Uterus (tissue), 4 donors: Measurements from ENCODE around the gene RPL39. TPM values are rescaled to one million over a fixed set of nuclear protein-coding genes. Genes with fewer than 3 reads are reported as not detected.
"Not testable (repeated sequence)": the region's sequence is repeated elsewhere in the genome, so short reads cannot be mapped to it uniquely, and the experiment has no call there.

ENCODE experiments used
- DNase-seq, 2 donors: peaks; one replicate each; pipeline ENCODE4 v3.0.0-alpha.2; 2019 to 2020
- H3K27ac ChIP-seq, 2 donors: fragments of 200-600 bp; sonication (generic); 1 replicate in 1 of 2; 2 replicates in 1 of 2; pipeline ENCODE4 v1.5.1; 2016 to 2018
- H3K27me3 ChIP-seq, 2 donors: fragments of 200-600 bp; sonication (generic); one replicate each; pipeline ENCODE4 v1.5.1; 2018 to 2019; ENCODE audit warnings: control low read depth in 1 of 2
- H3K36me3 ChIP-seq, 2 donors: fragments of 200-600 bp; sonication (generic); one replicate each; pipeline ENCODE4 v1.5.1; 2019; ENCODE audit warnings: control low read depth in 1 of 2
- H3K4me1 ChIP-seq, 2 donors: fragments of 200-600 bp; sonication (generic); one replicate each; pipeline ENCODE4 v1.5.1; 2018 to 2019; ENCODE audit warnings: control low read depth in 1 of 2
- H3K4me3 ChIP-seq, 2 donors: fragments of 200-600 bp; sonication (generic); 1 replicate in 1 of 2; 2 replicates in 1 of 2; pipeline ENCODE4 v1.5.1; 2018 to 2019; ENCODE audit warnings: mild to moderate bottlenecking in 1 of 2
- H3K9me3 ChIP-seq, 2 donors: fragments of 200-600 bp; sonication (generic); one replicate each; pipeline ENCODE4 v1.5.1; 2019; ENCODE audit warnings: control low read depth in 1 of 2
- POLR2A ChIP-seq, 2 donors: fragments of 450-650 bp; IDR thresholded peaks; one replicate each; pipeline ENCODE4 v1.6.1; 2016; ENCODE audit warnings: antibody characterized with exemption in 2 of 2, mild to moderate bottlenecking in 1 of 2, moderate library complexity in 1 of 2
- intact Hi-C: fragments of 100-400 bp; cut with DNase I; formaldehyde crosslinking; loops from one replicate; pipeline ENCODE4 v1.15.1; 2023; ENCODE audit warnings: low total_unique reads
- total RNA-seq, 4 donors: library from RNA; depleted of rRNA in 3 of 4; stranded (reverse); fragments of >200 nt in 3 of 4; gene quantifications; one replicate each; pipeline versions ENCODE4 v1.1.0 to v1.2.4, GENCODE V29; 2014 to 2023
- TF ChIP-seq, protein P1 (sequence below), 4 experiments: fragments of 200-600 bp in 2 of 4; fragments of 450-650 bp in 2 of 4; sonication (generic) in 2 of 4; IDR thresholded peaks; one replicate each; pipeline ENCODE4 v1.5.1; 2016 to 2019; ENCODE audit warnings: antibody characterized with exemption in 4 of 4, mild to moderate bottlenecking in 2 of 4, moderate library complexity in 1 of 4
- donor health status: DM: yes; HTN: yes; CAD: no.

RPL39 gene
- total RNA-seq, 4 donors from 2014 or later = 2,055 to 6,062 (median 3,711) TPM

GRCh38 chrX:119757646-119757978, 33.8 kb downstream of the RPL39 start:
- no peaks in the 10 kb centered on the region for H3K9me3 ChIP-seq
- no peaks in the 10 kb centered on the region for H3K36me3 ChIP-seq
- no peak for DNase-seq
- no peak overlapping the region for H3K27ac ChIP-seq
- intact Hi-C loops = no loop called here
- no peaks in the 10 kb centered on the region for H3K27me3 ChIP-seq
- TF ChIP-seq, protein P1, sequence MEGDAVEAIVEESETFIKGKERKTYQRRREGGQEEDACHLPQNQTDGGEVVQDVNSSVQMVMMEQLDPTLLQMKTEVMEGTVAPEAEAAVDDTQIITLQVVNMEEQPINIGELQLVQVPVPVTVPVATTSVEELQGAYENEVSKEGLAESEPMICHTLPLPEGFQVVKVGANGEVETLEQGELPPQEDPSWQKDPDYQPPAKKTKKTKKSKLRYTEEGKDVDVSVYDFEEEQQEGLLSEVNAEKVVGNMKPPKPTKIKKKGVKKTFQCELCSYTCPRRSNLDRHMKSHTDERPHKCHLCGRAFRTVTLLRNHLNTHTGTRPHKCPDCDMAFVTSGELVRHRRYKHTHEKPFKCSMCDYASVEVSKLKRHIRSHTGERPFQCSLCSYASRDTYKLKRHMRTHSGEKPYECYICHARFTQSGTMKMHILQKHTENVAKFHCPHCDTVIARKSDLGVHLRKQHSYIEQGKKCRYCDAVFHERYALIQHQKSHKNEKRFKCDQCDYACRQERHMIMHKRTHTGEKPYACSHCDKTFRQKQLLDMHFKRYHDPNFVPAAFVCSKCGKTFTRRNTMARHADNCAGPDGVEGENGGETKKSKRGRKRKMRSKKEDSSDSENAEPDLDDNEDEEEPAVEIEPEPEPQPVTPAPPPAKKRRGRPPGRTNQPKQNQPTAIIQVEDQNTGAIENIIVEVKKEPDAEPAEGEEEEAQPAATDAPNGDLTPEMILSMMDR (IDR thresholded peaks at IDR 0.05) = no peak
- TF ChIP-seq POLR2A (IDR thresholded peaks at IDR 0.05) = no peak
- H3K4me1 ChIP-seq = no peaks in the 10 kb centered on the region
- peak overlapping the region in 1 of 2 donors; percentile 13 for H3K4me3 ChIP-seq

DNA sequence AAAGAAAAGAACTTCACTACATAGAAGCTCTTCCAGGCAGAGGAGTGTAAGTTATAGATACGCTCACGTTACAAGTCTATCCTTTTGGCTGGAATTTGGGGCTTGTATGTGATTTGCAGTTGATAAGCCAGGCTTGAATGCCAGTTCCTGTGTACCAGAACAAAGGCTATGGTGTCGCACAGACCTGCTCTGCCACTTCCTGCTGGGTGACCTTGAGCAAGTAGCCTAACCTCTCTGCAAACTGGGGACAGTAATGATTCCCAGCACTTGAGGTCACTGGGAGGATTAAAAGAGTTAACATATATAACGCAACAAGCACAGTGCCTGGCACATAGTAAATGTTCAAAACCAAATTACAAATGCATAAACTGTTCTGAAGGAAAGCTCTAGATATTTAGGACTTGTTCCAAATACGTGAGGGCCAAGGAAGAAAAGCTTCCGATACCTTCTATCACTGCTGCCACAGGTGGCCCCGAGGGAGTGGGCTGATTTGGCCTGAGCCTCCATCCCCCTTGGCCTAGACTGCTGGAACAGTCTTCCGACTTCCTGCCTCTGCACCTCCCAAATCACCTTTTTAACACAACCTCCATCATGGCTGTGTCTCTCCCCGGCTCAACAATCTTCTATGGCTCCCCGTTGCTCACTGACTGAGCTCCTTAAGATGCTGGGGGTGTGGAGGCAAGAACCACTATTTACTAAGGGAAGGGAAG, 34.3 kb downstream of the RPL39 start:
- Histone ChIP-seq H3K36me3 (no peaks in the 10 kb centered on the region), H3K27ac (no peak overlapping the region), H3K4me1 (no peaks in the 10 kb centered on the region), H3K27me3 (no peaks in the 10 kb centered on the region), H3K4me3 (no peak overlapping the region), H3K9me3 (no peaks in the 10 kb centered on the region)
- TF ChIP-seq, protein P1 (IDR thresholded peaks at IDR 0.05) = no peak
- TF ChIP-seq POLR2A (IDR thresholded peaks at IDR 0.05) = no peak
- DNase-seq = no peak
- intact Hi-C loops = no loop called here

DNA sequence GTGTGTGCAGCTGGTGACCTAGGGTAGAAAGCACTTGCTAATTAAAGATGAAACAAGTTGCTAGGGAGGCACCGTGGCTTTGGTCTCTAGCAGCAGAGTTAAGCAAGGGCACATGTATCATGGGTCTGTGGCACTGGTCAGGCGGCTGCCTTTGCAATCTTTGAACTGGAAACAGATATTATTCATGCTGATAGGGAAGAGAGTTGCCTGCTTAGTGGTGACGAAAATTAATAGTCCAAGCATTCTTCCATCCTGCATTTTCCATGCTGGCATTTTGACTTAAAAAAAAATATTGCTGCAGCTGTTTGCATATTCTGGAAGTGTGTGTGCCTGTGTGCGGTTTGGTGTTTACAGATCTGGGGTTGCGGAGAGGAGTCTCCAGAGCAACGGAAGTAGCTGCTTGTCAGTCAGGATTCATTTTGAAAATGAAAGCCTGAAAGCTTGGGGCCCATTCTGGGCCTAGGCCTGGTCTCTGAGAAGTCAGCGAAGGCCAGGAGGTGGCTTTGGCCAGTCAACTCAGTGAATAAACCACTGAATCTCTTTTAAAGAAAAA, 35.4 kb downstream of the RPL39 start:
- no peak for DNase-seq
- TF ChIP-seq, protein P1 (IDR thresholded peaks at IDR 0.05) = no peak
- no peak for TF ChIP-seq POLR2A (IDR thresholded peaks at IDR 0.05)
- no peak overlapping the region for H3K4me3 ChIP-seq
- intact Hi-C loops = no loop called here
- H3K27me3 ChIP-seq = no peaks in the 10 kb centered on the region
- H3K4me1 ChIP-seq = no peaks in the 10 kb centered on the region
- H3K9me3 ChIP-seq = no peaks in the 10 kb centered on the region
- no peaks in the 10 kb centered on the region for H3K36me3 ChIP-seq
- H3K27ac ChIP-seq = no peak overlapping the region

DNA sequence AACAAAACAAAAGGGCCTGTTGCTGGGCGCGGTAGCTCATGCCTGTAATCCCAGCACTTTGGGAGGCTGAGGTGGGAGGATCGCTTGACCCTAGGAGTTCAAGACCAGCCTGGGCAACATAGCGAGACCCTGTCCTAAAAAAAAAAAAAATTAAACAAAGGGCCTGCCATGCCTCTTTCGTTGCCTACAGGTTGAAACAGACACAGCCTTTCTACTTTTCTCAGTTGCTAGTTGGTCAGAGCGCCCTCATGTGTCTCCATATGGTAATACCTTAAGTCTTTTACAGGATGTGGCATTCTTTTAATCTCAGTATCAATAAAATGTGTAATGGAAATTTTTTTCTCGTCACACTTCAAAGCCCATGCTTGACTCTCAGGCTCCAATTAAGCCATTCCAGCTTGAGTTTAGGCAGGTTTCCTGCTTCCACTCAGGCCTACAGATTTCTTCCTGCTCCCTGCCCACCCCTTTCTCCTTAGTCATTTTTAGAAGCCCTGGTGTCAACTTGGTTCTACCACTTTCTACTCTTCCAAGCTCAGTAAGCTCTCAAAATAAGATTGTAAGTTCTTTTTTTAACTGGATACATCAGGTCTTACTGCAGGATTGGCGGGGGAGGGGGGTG, 37.7 kb downstream of the RPL39 start:
- intact Hi-C loops = no loop called here

DNA sequence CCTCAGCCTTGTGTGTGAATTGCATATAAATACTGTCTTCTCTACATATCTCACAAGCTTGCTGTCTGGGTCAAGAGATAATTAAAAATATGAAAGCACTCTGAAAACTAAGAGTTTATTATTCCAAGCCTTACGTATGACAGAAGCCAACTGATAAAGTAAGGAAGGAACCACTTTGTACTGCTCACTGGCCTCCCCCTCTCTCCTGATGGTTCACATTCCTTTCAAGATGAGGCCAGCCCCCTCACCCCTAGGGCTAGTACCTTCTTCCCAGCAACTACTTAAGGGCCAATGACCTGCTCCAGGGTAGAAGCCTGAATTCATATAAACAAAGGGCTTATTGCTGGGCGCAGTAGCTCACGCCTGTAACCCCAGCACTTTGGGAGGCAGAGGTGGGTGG, 38.4 kb downstream of the RPL39 start:
- Histone ChIP-seq H3K4me3 (no peak overlapping the region), H3K27ac (no peak overlapping the region), H3K9me3 (no peaks in the 10 kb centered on the region), H3K27me3 (no peaks in the 10 kb centered on the region), H3K36me3 (no peaks in the 10 kb centered on the region), H3K4me1 (no peaks in the 10 kb centered on the region)
- TF ChIP-seq, protein P1 (IDR thresholded peaks at IDR 0.05) = no peak
- no peak for TF ChIP-seq POLR2A (IDR thresholded peaks at IDR 0.05)
- intact Hi-C loops = no loop called here
- no peak for DNase-seq

More for the DNA sequence above, 37.7 kb downstream of the RPL39 start:
- TF ChIP-seq, protein P1 (IDR thresholded peaks at IDR 0.05) = no peak
- TF ChIP-seq POLR2A (IDR thresholded peaks at IDR 0.05) = no peak
- no peaks in the 10 kb centered on the region for H3K27me3 ChIP-seq
- H3K36me3 ChIP-seq = no peaks in the 10 kb centered on the region
- H3K9me3 ChIP-seq = no peaks in the 10 kb centered on the region
- H3K27ac ChIP-seq = no peak overlapping the region
- H3K4me1 ChIP-seq = no peaks in the 10 kb centered on the region
- H3K4me3 ChIP-seq = no peak overlapping the region
- DNase-seq = no peak

- H3K4me3 ChIP-seq, H3K36me3 ChIP-seq, intact Hi-C loops, H3K4me1 ChIP-seq, H3K27me3 ChIP-seq, DNase-seq, H3K27ac ChIP-seq, H3K9me3 ChIP-seq: not testable (repeated sequence)
Observed at GRCh38 chrX:119750751-119751150, 40.7 kb downstream of the RPL39 start.

DNA sequence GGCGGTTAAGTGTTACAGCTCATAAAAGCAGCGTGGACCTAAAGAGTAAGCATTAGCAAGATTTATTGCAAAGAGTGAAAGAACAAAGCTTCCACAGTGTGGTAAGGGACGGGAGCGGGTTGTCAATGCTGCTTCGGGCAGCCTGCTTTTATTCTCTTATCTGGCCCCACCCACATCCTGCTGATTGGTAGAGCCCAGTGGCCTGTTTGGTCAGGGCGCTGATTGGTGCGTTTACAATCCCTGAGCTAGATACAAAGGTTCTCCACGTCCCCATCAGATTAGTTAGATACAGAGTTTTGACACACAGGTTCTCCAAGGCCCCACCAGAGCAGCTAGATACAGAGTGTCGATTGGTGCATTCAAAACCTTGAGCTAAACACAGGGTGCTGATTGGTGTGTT, 41.3 kb downstream of the RPL39 start:
- DNase-seq, H3K4me1 ChIP-seq, H3K9me3 ChIP-seq, H3K4me3 ChIP-seq, H3K27me3 ChIP-seq, intact Hi-C loops, H3K27ac ChIP-seq, H3K36me3 ChIP-seq: not testable (repeated sequence)
